GM15510 (cell line): Measurements from ENCODE around the gene GPR149.
A peak's percentile ranks its signal among the peaks of the same experiment; 100 is the strongest.

Experiments
- POLR2A ChIP-seq: IDR thresholded peaks from 3 replicates; pipeline ENCODE4 v1.6.1; 2011; ENCODE audit warnings: borderline replicate concordance; ENCODE audit not compliant: insufficient read length; ENCODE audit errors: extremely low read depth

The GPR149 gene

DNA sequence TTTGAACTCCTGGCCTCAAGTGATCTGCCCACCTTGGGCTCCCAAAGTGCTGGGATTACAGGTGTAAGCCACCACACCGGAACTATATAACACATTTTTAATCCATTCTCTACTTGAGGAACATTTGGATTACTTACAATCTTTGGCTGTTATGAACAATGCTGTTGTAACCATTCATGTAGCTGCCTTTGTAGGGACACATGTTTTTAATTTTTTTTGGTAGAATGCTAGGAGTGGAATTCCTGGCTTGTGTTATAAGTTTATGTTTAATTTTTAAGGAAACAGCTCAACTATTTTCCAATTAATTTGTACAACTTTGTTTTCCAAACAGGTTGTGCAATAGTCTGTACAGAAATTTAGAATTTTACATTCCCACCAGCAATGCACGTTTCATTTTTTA, 51.7 kb downstream of the GPR149 start:
- TF ChIP-seq POLR2A, result no peak

GRCh38 chr3:154367221-154367620, 62.8 kb downstream of the GPR149 start:
- no peak for TF ChIP-seq POLR2A

DNA sequence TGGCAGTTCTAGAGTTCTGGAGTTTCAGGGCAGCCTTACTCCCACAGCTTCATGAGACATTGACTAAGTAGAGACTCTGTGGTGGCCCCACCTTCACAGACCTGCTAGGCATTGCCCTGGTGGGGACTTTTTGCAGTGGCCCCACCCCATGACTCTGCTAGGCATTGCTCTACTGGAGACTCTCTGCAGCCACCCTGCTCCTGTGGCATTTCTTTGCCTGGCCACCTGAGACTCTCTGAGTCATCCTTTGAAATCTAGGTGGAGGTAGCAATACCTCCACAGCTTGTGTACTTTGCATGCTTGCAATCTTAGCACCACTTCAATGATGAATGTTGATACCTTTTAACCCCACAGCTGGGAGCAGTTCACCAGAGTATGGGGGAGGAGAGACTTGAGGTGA, 65.1 kb downstream of the GPR149 start:
- no peak for TF ChIP-seq POLR2A

DNA sequence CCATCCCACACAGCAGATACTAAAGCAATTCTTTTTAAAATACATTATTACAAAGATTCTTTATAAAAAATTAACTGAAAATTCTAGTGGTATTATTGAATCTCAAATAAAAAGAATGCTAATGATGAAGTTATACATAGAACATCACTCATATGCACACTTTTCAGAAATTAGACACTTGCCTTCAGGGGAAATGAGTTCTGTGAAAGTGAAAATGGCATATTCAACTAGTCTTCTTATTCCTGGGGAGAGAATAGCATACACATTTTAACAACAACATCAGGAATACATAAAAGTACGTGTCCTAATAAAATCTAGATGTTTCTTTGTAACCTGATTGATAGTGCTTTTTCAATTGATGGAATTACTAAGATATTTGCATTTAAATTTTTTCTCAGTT, 68.9 kb downstream of the GPR149 start:
- no peak for TF ChIP-seq POLR2A

GRCh38 chr3:154356009-154356408, 74.0 kb downstream of the GPR149 start:
- no peak for TF ChIP-seq POLR2A

DNA sequence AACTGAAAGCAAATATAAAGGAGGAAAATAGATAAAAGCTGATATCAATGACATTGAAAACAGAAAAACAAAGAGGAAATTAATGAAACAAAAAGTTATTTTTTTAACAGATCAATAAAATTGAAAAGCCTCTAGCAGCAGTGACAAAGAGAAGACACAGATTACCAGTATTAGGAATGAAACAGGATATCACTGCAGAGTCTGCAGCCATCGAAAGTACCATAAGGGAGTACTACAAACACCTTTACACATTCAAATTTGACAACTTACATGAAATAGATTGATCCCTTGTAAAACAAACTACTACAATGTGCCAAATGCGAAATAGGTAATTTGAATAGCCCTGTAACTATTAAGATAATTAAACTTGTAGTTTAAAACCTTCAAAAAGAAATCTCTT, 80.8 kb downstream of the GPR149 start:
- TF ChIP-seq POLR2A, result no peak

DNA sequence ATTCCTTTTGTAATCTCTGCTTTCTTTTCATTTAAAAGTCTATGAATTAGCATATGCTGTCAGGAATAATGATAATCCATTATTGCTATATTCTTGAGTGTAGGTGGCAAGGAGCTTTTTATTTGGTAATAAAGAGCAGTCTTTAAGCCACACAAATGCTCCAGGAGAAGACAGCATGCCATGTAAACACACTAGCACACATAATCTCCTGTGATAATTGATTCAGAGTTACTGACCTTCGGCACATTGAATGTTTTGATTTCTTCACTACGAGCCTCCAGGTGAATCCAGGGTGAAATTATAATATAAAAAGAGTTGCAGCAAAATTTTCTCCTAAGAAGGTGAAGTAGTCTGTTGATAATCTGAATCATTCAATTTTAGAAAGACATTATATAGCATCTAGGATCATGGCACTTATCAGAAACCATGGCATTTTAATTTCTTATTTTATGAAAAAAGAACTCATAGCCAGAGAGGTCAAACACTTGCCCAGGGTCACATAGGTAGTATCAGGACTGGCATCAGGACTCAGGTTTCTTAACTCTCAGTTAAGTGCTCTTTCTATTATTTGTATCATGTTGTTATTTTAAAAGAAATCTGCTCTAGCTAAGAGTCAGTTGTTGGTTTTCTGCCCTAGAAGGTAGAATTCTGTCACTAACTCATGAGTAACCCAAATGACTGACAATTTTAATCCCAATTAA, 84.4 kb downstream of the GPR149 start:
- TF ChIP-seq POLR2A, result no peak

GRCh38 chr3:154338570-154338969, 91.4 kb downstream of the GPR149 start:
- TF ChIP-seq POLR2A, result no peak

DNA sequence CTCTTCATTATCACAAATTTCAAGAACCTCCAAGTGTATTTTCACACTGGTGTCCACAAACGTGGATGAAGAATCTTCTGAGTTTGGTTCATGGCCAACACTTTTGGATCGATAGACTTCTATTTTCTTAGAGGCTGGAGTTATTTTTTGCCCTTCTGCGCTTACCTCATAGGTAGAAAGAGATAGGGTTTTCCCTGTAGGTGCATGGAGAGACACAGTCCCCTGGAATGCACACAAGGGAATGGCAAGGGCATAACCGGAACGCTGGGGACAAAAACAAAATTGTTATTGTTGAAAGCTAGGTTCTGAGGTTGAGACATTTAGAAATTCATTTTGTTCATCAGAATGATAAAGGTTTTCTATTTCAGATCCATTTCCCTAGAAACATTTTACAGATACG, 92.0 kb downstream of the GPR149 start:
- no peak for TF ChIP-seq POLR2A

- TF ChIP-seq POLR2A, result no peak
These were observed 95.0 kb downstream of the GPR149 start for GRCh38 chr3:154334973-154335420.

DNA sequence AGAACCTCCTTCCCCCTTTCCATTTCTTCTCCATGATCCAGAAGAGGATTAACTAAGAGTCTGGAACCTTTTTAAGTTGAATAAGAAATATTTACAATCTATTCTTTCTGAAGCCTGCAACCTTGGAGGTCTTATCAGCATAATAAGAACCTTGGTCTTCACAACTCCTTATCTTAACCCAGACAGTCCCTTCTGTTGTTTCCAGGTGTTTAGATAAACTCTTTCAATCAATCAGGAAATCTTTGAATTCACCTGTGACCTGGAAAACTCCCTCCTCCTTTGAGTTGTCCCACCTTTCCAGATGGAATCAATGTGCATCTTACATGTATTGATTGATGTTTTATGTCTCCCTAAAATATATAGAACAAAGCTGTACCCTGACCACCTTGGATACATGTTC, 102.1 kb downstream of the GPR149 start:
- TF ChIP-seq POLR2A, result no peak

DNA sequence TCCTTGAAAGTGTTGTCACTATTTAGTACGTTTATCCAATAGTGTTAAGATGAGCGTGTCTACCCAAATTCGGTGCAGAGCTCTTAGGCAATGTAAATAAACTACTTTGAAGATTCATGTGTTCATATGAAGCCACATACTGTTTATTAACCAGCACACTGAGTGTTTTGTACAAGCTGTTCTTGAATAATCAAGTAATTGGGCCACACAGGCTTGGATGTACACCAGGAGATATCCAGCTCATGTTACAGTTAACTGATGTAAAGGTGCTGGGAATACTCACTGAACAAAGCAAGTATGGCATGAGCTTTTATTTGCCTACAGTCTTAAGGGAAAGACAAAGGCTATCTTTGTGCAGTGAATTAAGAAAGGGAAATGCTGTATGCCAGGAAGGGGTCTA, 105.1 kb downstream of the GPR149 start:
- TF ChIP-seq POLR2A, result no peak

GRCh38 chr3:154323891-154324738, 105.9 kb downstream of the GPR149 start, which contains the start of gene DHX36:
DHX36 (minus strand) TSS chr3:154324487; CDS start chr3:154324416, 71 bp downstream.
- peak; percentile 91 for TF ChIP-seq POLR2A

GRCh38 chr3:154316974-154317767, 112.8 kb downstream of the GPR149 start:
- TF ChIP-seq POLR2A, result no peak

DNA sequence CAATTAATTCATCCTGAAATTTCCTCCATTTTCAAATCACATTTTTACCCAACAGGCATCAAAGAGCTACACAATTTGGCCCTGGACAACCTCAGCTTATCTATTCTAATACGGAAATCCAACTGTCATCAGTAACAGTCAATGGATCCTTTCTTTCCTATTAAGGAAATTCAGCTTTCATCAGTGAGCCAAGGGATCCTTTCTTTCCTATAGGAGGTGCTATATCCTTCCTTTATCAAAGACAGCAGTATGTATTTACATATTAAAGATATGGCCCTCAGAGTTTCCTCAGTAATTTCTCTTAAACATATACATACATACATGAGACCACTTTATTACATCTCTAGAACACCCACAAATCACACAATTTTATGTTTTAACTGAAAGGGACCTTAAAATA, 115.8 kb downstream of the GPR149 start:
- TF ChIP-seq POLR2A, result no peak
